Smooth muscle cell (in vitro differentiated cells): ENCODE data around the gene FAIM. TPM values are rescaled to one million over a fixed set of nuclear protein-coding genes. Genes with fewer than 3 reads are reported as not detected.

Experiments
- DNase-seq: peaks from one replicate; lab custom pipeline; 2025; ENCODE audit not compliant: unreplicated experiment; lab: John Stamatoyannopoulos, UW
- H2AFZ ChIP-seq: fragments of 200-600 bp; sonication (generic); 2 replicates; pipeline ENCODE4 v1.6.0; 2016; ENCODE audit warnings: antibody characterized with exemption, low read depth, mild to moderate bottlenecking
- H3F3A ChIP-seq: fragments of 200-600 bp; sonication (generic); 2 replicates; pipeline ENCODE4 v1.6.0; 2017; ENCODE audit warnings: antibody characterized with exemption, low read depth
- H3K27ac ChIP-seq: fragments of 200-600 bp; sonication (generic); 2 replicates; pipeline ENCODE4 v1.5.1; 2016; ENCODE audit warnings: low read depth, mild to moderate bottlenecking
- H3K27me3 ChIP-seq: fragments of 200-600 bp; sonication (generic); 2 replicates; pipeline ENCODE4 v1.6.1; 2016; ENCODE audit warnings: low read depth, mild to moderate bottlenecking
- H3K36me3 ChIP-seq: fragments of 200-600 bp; sonication (generic); 2 replicates; pipeline ENCODE4 v1.5.1; 2016; ENCODE audit warnings: low read depth
- H3K4me1 ChIP-seq: fragments of 200-600 bp; sonication (generic); 2 replicates; pipeline ENCODE4 v1.5.1; 2016; ENCODE audit warnings: low read depth
- H3K4me2 ChIP-seq: fragments of 200-600 bp; sonication (generic); 2 replicates; pipeline ENCODE4 v1.6.0; 2016; ENCODE audit warnings: mild to moderate bottlenecking
- H3K4me3 ChIP-seq: fragments of 200-600 bp; sonication (generic); 2 replicates; pipeline ENCODE4 v1.5.1; 2016; ENCODE audit warnings: mild to moderate bottlenecking
- H3K79me2 ChIP-seq: fragments of 200-600 bp; sonication (generic); 2 replicates; pipeline ENCODE4 v1.6.0; 2016; ENCODE audit warnings: low read depth, mild to moderate bottlenecking
- H3K9ac ChIP-seq: fragments of 200-600 bp; sonication (generic); 2 replicates; pipeline ENCODE4 v1.6.0; 2016; ENCODE audit warnings: low read depth
- H3K9me3 ChIP-seq: fragments of 200-600 bp; sonication (generic); replicated peaks from 2 replicates; pipeline ENCODE4 v1.5.1; 2016; ENCODE audit warnings: low read depth
- H4K20me1 ChIP-seq: fragments of 200-600 bp; sonication (generic); 2 replicates; pipeline ENCODE4 v1.6.0; 2016; ENCODE audit warnings: low read depth
- CTCF ChIP-seq: fragments of 200-600 bp; sonication (generic); IDR thresholded peaks from 2 replicates; pipeline ENCODE4 v1.5.1; 2017; ENCODE audit warnings: borderline replicate concordance, mild to moderate bottlenecking, antibody characterized with exemption; ENCODE audit not compliant: insufficient read depth, poor library complexity, severe bottlenecking
- WGBS: methylation state at CpG from one replicate; pipeline ENCODE4 v1.1.7; 2016; ENCODE audit warnings: low lambda C conversion rate; 5-methylcytosine and 5-hydroxymethylcytosine counted together
- polyA plus RNA-seq: library from polyadenylated mRNA; unstranded; fragments of >200 nt; fragmentation: Nextera tagmentation; extraction: Ambion mirVana; gene quantifications from 2 replicates; pipeline ENCODE4 v1.2.1, GENCODE V29; 2016
- total RNA-seq: library from RNA; depleted of rRNA; stranded (reverse); fragments of >200 nt; gene quantifications from 2 replicates; pipeline ENCODE4 v1.2.3, GENCODE V29; 2014

Gene FAIM
- total and polyA plus RNA-seq, 2 experiments from 2014 or later: 6.4 to 7.2 TPM

GRCh38 chr3:138609898-138610266 is 1.3 kb downstream of the FAIM start:
- H3F3A ChIP-seq: no peaks in the 10 kb centered on the region
- H3K9me3 ChIP-seq: no peaks in the 10 kb centered on the region
- peak overlapping the region; percentile 98 for H2AFZ ChIP-seq
- no peaks in the 10 kb centered on the region for H3K79me2 ChIP-seq
- H3K4me1 ChIP-seq: no peaks in the 10 kb centered on the region
- H3K27me3 ChIP-seq: no peaks in the 10 kb centered on the region
- H3K4me3 ChIP-seq: peak overlapping the region; percentile 89
- no peak overlapping the region for H3K27ac ChIP-seq
- no peak for DNase-seq
- TF ChIP-seq CTCF: no peak
- WGBS: 87% methylated on average over 6 of the region's 6 CpGs
- H3K36me3 ChIP-seq: no peaks in the 10 kb centered on the region
- peak overlapping the region; percentile 97 for H3K4me2 ChIP-seq
- H3K9ac ChIP-seq: no peak overlapping the region
- H4K20me1 ChIP-seq: no peaks in the 10 kb centered on the region

- H3K36me3 ChIP-seq: no peaks in the 10 kb centered on the region
- H4K20me1 ChIP-seq: no peaks in the 10 kb centered on the region
- H3K9me3 ChIP-seq: no peaks in the 10 kb centered on the region
- no peak overlapping the region for H3K4me2 ChIP-seq
- no peak for TF ChIP-seq CTCF
- no peaks in the 10 kb centered on the region for H3K27me3 ChIP-seq
- no peak overlapping the region for H3K4me3 ChIP-seq
- no peaks in the 10 kb centered on the region for H3K4me1 ChIP-seq
- no peak overlapping the region for H3K9ac ChIP-seq
- H3K27ac ChIP-seq: no peak overlapping the region
- no peaks in the 10 kb centered on the region for H3F3A ChIP-seq
- H2AFZ ChIP-seq: no peak overlapping the region
- peaks cover 3% of the 10 kb centered on the region for H3K79me2 ChIP-seq
- no peak for DNase-seq
- 92% methylated on average over 1 of the region's 1 CpG for WGBS
These were observed 6.9 kb downstream of the FAIM start for GRCh38 chr3:138615462-138615861.

GRCh38 chr3:138620431-138620830 is 11.9 kb downstream of the FAIM start:
- WGBS: 94% methylated on average over 4 of the region's 4 CpGs
- TF ChIP-seq CTCF: no peak
- Histone ChIP-seq H3K4me1 (no peaks in the 10 kb centered on the region), H3K36me3 (no peaks in the 10 kb centered on the region), H2AFZ (no peak overlapping the region), H3K9ac (no peak overlapping the region), H3K79me2 (peaks cover 3% of the 10 kb centered on the region), H3K9me3 (no peaks in the 10 kb centered on the region), H3K27ac (no peak overlapping the region), H3K4me3 (no peak overlapping the region), H3F3A (no peaks in the 10 kb centered on the region), H3K4me2 (no peak overlapping the region), H3K27me3 (no peaks in the 10 kb centered on the region), H4K20me1 (no peaks in the 10 kb centered on the region)
- no peak for DNase-seq

GRCh38 chr3:138624518-138624917 is 15.9 kb downstream of the FAIM start:
- Histone ChIP-seq H3K36me3 (no peaks in the 10 kb centered on the region), H3K79me2 (no peaks in the 10 kb centered on the region), H3K4me2 (no peak overlapping the region), H4K20me1 (no peaks in the 10 kb centered on the region), H3K27ac (no peak overlapping the region), H3K9ac (no peak overlapping the region), H3K4me1 (no peaks in the 10 kb centered on the region), H2AFZ (no peak overlapping the region), H3K9me3 (no peaks in the 10 kb centered on the region), H3K4me3 (no peak overlapping the region), H3F3A (no peaks in the 10 kb centered on the region), H3K27me3 (no peaks in the 10 kb centered on the region)
- TF ChIP-seq CTCF: no peak
- no peak for DNase-seq
